HG03095 (cell line): Measurements from ENCODE around the gene AIP.

ENCODE experiments used
- ATAC-seq: cut with Tn5 transposase; IDR thresholded peaks from one replicate; pipeline ENCODE4 v1.9.1; 2021; ENCODE audit warnings: moderate library complexity; ENCODE audit not compliant: unreplicated experiment

The AIP gene

GRCh38 chr11:67525275-67525976, 42.6 kb downstream of the AIP start:
- ATAC-seq = no peak

GRCh38 chr11:67528376-67528775, 45.5 kb downstream of the AIP start:
- no peak for ATAC-seq

GRCh38 chr11:67530282-67530592, 47.4 kb downstream of the AIP start:
- ATAC-seq = no peak

GRCh38 chr11:67532889-67533288, 50.1 kb downstream of the AIP start:
- no peak for ATAC-seq

GRCh38 chr11:67534070-67534679, 51.3 kb downstream of the AIP start:
- ATAC-seq = no peak

- ATAC-seq = no peak
Measured at GRCh38 chr11:67535561-67535960, 52.7 kb downstream of the AIP start.

GRCh38 chr11:67538306-67538705, 55.5 kb downstream of the AIP start:
- no peak for ATAC-seq

GRCh38 chr11:67538823-67539505, 56.1 kb downstream of the AIP start:
- ATAC-seq = no peak

- ATAC-seq = no peak
Measured at GRCh38 chr11:67539550-67539949, 56.7 kb downstream of the AIP start.
